ENCODE results near the gene FAH. TPM values are rescaled to one million over a fixed set of nuclear protein-coding genes. Genes with fewer than 3 reads are reported as not detected.

The FAH gene
- total and polyA plus RNA-seq, 9 of the 15 experiments (the other 6 are each of a cell fraction or from before 2014, with no cell fraction given): 66.8 to 310 (median 103) TPM

DNA sequence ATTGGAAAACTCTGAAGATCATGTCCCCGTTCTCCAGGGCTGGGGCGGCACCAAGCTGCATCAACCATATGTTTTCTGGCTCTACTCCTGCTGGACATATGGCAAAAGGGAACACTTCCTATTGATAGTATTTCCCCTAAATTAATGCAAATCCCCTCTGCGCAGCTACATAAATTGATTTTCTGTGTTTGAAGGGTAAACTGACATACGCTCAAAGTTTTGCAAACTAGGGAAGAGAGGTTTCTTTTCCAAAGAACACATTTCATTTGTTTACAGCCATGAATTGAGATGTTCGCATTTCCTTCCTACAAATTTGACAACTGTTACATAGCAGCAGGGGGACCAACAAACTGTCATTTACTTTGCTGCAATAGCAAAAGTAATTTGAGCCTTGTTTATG is 63.3 kb downstream of the FAH start:
- WGBS (ENCODE audit: insufficient coverage, low coverage, missing lambda C conversion rate): 5% methylated on average over 5 of the region's 5 CpGs
- in situ Hi-C loops (cut with MboI): no loop called here
- TF ChIP-seq NCOA1 (IDR thresholded peaks at IDR 0.05; ENCODE audit: low read depth) (no peak), PYGO2 (tag; IDR thresholded peaks at IDR 0.05) (no peak), IFI16 (CRISPR knock-in tag; IDR thresholded peaks at IDR 0.05) (no peak), CAMTA2 (CRISPR knock-in tag; conservative IDR thresholded peaks at IDR 0.05) (no peak), NBN (IDR thresholded peaks at IDR 0.05; ENCODE audit: low read depth) (no peak), TAF15 (IDR thresholded peaks at IDR 0.05; ENCODE audit: low read depth, low read length) (no peak), GABPA (tag; conservative IDR thresholded peaks at IDR 0.05; ENCODE audit: low read depth) (no peak), HCFC1 (IDR thresholded peaks at IDR 0.05; ENCODE audit: low read depth, low read length) (no peak), GATAD2B (IDR thresholded peaks at IDR 0.05; ENCODE audit: borderline replicate concordance) (no peak)
- TF ChIP-seq, protein P1, sequence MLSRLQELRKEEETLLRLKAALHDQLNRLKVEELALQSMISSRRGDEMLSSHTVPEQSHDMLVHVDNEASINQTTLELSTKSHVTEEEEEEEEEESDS (CRISPR knock-in tag; IDR thresholded peaks at IDR 0.05): no peak
- TF ChIP-seq, protein P2, sequence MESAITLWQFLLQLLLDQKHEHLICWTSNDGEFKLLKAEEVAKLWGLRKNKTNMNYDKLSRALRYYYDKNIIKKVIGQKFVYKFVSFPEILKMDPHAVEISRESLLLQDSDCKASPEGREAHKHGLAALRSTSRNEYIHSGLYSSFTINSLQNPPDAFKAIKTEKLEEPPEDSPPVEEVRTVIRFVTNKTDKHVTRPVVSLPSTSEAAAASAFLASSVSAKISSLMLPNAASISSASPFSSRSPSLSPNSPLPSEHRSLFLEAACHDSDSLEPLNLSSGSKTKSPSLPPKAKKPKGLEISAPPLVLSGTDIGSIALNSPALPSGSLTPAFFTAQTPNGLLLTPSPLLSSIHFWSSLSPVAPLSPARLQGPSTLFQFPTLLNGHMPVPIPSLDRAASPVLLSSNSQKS (CRISPR knock-in tag; IDR thresholded peaks at IDR 0.05): no peak
- TF ChIP-seq, protein P3, sequence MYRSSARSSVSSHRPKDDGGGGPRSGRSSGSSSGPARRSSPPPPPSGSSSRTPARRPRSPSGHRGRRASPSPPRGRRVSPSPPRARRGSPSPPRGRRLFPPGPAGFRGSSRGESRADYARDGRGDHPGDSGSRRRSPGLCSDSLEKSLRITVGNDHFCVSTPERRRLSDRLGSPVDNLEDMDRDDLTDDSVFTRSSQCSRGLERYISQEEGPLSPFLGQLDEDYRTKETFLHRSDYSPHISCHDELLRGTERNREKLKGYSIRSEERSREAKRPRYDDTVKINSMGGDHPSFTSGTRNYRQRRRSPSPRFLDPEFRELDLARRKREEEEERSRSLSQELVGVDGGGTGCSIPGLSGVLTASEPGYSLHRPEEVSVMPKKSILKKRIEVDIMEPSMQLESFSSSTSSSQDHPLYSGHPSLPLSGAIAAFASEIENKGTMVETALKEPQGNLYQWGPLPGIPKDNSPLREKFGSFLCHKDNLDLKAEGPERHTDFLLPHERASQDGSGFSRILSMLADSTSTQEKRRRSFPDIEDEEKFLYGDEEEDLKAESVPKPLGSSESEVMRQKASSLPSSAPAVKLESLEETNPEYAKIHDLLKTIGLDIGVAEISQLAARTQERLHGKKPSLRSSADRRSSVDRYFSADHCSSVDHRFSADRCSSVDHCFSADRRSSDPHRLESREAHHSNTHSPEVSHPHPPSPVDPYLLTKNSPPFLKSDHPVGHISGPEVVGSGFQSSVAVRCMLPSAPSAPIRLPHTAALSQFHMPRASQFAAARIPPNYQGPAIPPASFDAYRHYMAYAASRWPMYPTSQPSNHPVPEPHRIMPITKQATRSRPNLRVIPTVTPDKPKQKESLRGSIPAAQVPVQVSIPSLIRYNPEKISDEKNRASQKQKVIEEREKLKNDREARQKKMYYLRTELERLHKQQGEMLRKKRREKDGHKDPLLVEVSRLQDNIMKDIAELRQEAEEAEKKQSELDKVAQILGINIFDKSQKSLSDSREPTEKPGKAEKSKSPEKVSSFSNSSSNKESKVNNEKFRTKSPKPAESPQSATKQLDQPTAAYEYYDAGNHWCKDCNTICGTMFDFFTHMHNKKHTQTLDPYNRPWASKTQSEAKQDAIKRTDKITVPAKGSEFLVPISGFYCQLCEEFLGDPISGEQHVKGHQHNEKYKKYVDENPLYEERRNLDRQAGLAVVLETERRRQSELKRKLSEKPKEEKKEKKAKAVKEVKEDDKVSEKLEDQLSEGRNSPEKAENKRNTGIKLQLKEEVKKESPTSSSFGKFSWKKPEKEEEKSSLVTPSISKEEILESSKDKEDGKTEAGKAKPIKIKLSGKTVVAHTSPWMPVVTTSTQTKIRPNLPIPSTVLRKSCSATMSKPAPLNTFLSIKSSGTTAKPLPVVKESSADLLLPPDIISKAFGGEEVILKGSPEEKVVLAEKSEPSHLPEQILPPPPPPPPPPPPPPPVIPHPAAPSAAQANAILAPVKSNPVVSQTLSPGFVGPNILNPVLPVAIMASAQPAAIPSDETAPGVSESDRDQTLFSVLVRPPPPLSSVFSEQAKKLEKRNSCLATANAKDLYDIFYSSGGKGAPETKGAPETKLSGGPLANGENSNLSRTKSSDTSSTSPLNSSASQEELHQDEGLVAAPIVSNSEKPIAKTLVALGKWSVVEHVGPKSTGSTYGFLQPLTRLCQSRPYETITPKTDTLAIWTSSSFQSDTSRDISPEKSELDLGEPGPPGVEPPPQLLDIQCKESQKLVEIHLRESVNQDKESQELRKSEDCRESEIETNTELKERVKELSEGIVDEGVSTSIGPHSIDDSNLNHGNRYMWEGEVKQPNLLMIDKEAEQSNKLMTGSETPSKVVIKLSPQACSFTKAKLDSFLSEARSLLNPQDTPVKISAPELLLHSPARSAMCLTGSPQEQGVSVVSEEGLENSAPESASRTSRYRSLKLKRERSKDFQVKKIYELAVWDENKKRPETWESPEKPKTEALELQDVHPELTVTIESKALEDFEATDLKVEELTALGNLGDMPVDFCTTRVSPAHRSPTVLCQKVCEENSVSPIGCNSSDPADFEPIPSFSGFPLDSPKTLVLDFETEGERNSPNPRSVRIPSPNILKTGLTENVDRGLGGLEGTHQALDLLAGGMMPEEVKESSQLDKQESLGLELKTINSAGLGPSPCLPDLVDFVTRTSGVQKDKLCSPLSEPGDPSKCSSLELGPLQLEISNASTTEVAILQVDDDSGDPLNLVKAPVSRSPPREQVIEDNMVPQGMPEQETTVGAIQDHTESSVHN (IDR thresholded peaks at IDR 0.05; ENCODE audit: borderline replicate concordance in 1 of 2, low read depth in 1 of 2): no peak
- TF ChIP-seq, protein P4, sequence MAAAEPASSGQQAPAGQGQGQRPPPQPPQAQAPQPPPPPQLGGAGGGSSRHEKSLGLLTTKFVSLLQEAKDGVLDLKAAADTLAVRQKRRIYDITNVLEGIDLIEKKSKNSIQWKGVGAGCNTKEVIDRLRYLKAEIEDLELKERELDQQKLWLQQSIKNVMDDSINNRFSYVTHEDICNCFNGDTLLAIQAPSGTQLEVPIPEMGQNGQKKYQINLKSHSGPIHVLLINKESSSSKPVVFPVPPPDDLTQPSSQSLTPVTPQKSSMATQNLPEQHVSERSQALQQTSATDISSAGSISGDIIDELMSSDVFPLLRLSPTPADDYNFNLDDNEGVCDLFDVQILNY (CRISPR knock-in tag; IDR thresholded peaks at IDR 0.05): no peak
- H3K4me2 ChIP-seq (ENCODE audit: insufficient read depth, low read length): no peak overlapping the region
- no peaks in the 10 kb centered on the region for H3K36me3 ChIP-seq (ENCODE audit: control insufficient read depth, insufficient read depth, low read length)
- ChIA-PET POLR2A (no interaction called here), CTCF (ENCODE audit: low intra/inter-chr PET ratio) (no interaction called here)
- H3K27me3 ChIP-seq (ENCODE audit: control insufficient read depth in 2 of 2, insufficient read depth in 2 of 2, low read length in 2 of 2): peaks cover 3 to 8% of the 10 kb centered on the region in 2 experiments; a peak in 2 of 5 replicates
- H3K9me1 ChIP-seq (ENCODE audit: control insufficient read depth, insufficient read depth, low read length): no peaks in the 10 kb centered on the region
- H2AFZ ChIP-seq (ENCODE audit: low read depth, low read length): no peak overlapping the region
- no peak overlapping the region for H3K27ac ChIP-seq (ENCODE audit: extremely low read depth, low read depth, low read length)
- no peak overlapping the region for H3K4me3 ChIP-seq
- BruUV-seq (replicated peaks): no TSS peak
- intact Hi-C loops (cut with micrococcal nuclease): no loop called here
- H3K9me3 ChIP-seq (replicated peaks; ENCODE audit: control insufficient read depth, insufficient read depth, low read depth, low read length): no peaks in the 10 kb centered on the region
- DNase-seq (ENCODE audit: extremely low read depth in 1 of 4, low spot score in 3 of 4): no peak
- no peaks in the 10 kb centered on the region for H3K4me1 ChIP-seq (replicated peaks in 1 of 2; ENCODE audit: control insufficient read depth in 2 of 2, insufficient read depth in 2 of 2, low read length in 2 of 2)
- FAIRE-seq: no peak
- H3K9ac ChIP-seq (ENCODE audit: insufficient read depth in 1 of 2, low read depth in 2 of 2, low read length in 2 of 2): no peak overlapping the region
- H4K20me1 ChIP-seq (replicated peaks; ENCODE audit: control insufficient read depth, insufficient read depth, low read length): no peaks in the 10 kb centered on the region
- no peaks in the 10 kb centered on the region for H3K79me2 ChIP-seq (ENCODE audit: control insufficient read depth, insufficient read depth, low read length)
- ATAC-seq: no peak

Measured in K562 (cell line).